Psoas muscle (tissue), 8 donors: ENCODE measurements around the gene DIPK1A. TPM values are rescaled to one million over a fixed set of nuclear protein-coding genes. Genes with fewer than 3 reads are reported as not detected.
A peak's percentile ranks its signal among the peaks of the same experiment; 100 is the strongest.

ENCODE experiments used
- ATAC-seq, 4 donors: fragments of 200-7000 bp; cut with Tn5 transposase; one replicate each; pipeline ENCODE4 v1.9.1; 2020; ENCODE audit warnings: moderate library complexity in 3 of 4, mild to moderate bottlenecking in 2 of 4
- DNase-seq, 2 donors: peaks; one replicate each; pipeline ENCODE4 v3.0.0-alpha.2; 2020
- H3K27ac ChIP-seq: fragments of 200-600 bp; one replicate; pipeline ENCODE4 v1.8.0; 2022
- H3K27me3 ChIP-seq, 3 donors: fragments of 200-600 bp in 1 of 3; one replicate each; pipeline versions ENCODE4 v1.6.1 to v1.8.0; 2013 to 2022; ENCODE audit warnings: low read length in 2 of 3, mild to moderate bottlenecking in 2 of 3, moderate library complexity in 1 of 3; ENCODE audit not compliant: insufficient read depth in 3 of 3
- H3K36me3 ChIP-seq, 2 donors: fragments of 200-600 bp in 1 of 2; one replicate each; pipeline versions ENCODE4 v1.6.1 to v1.8.0; 2013 to 2022; ENCODE audit warnings: low read depth in 1 of 2, mild to moderate bottlenecking in 1 of 2, moderate library complexity in 1 of 2; ENCODE audit not compliant: insufficient read depth in 1 of 2
- H3K4me1 ChIP-seq: fragments of 200-600 bp; one replicate; pipeline ENCODE4 v1.8.0; 2022
- H3K4me3 ChIP-seq: fragments of 200-600 bp; one replicate; pipeline ENCODE4 v1.8.0; 2022; ENCODE audit warnings: mild to moderate bottlenecking
- H3K9me3 ChIP-seq: fragments of 200-600 bp; one replicate; pipeline ENCODE4 v1.8.0; 2022
- CTCF ChIP-seq: fragments of 200-600 bp; IDR thresholded peaks from one replicate; pipeline ENCODE4 v1.8.0; 2022; ENCODE audit warnings: antibody characterized with exemption
- WGBS, 3 donors: extraction: QIAGEN DNeasy Blood & Tissue Kit; methylation state at CpG; one replicate each; pipeline versions ENCODE4 v1.1.6 to v1.1.7; 2013; 5-methylcytosine and 5-hydroxymethylcytosine counted together
- intact Hi-C, 2 donors: fragments of 100-400 bp; cut with DNase I; formaldehyde crosslinking; loops; one replicate each; pipeline versions ENCODE4 v1.11.0 to v1.14.2; 2022
- polyA plus RNA-seq, 3 donors: library from polyadenylated mRNA; stranded (reverse); fragments of 200-250 nt; gene quantifications; one replicate each; pipeline ENCODE4 v1.2.3, GENCODE V29; 2013
- total RNA-seq, 4 donors: library from RNA; stranded (reverse); fragmentation: NEBNext Ultra II Directional in 2 of 4; extraction: Animal tissue kit (Norgen Biotek cat#: 25700) in 2 of 4; gene quantifications; one replicate each; pipeline versions ENCODE4 v1.2.1 to v1.2.4, GENCODE V29; 2021 to 2023
- donor health status: healthy with polysubstance abuse.
- donor health status: DM: no; HTN: no; CAD: no; lungs with moderate emphysema.
- donor health status: Bipolar disorder and iron deficiency.
- donor health status: healthy.
- donor health status: DM: yes; HTN: yes; CAD: no.
- donor health status: DM: no; HTN: no; CAD: no.
- donor health status: DM: no; HTN: no; CAD: no.
- donor health status: DM: yes; HTN: yes; CAD: no.

Gene DIPK1A
- total and polyA plus RNA-seq, 7 donors = 2.2 to 7.9 (median 5.7) TPM

GRCh38 chr1:92843046-92843423 lies 118.2 kb downstream of the DIPK1A start:
- Histone ChIP-seq H3K4me3 (no peak overlapping the region), H3K9me3 (no peaks in the 10 kb centered on the region), H3K4me1 (peaks cover 17% of the 10 kb centered on the region), H3K27ac (no peak overlapping the region), H3K36me3 (peaks cover 13 to 66% of the 10 kb centered on the region in 2 donors), H3K27me3 (no peaks in the 10 kb centered on the region)
- WGBS, 3 donors = 39 to 46% (median 43%) methylated on average over 2 of the region's 2 CpGs
- ATAC-seq (no peak), DNase-seq (no peak)
- no peak for TF ChIP-seq CTCF
- intact Hi-C loops = no loop called here

DNA sequence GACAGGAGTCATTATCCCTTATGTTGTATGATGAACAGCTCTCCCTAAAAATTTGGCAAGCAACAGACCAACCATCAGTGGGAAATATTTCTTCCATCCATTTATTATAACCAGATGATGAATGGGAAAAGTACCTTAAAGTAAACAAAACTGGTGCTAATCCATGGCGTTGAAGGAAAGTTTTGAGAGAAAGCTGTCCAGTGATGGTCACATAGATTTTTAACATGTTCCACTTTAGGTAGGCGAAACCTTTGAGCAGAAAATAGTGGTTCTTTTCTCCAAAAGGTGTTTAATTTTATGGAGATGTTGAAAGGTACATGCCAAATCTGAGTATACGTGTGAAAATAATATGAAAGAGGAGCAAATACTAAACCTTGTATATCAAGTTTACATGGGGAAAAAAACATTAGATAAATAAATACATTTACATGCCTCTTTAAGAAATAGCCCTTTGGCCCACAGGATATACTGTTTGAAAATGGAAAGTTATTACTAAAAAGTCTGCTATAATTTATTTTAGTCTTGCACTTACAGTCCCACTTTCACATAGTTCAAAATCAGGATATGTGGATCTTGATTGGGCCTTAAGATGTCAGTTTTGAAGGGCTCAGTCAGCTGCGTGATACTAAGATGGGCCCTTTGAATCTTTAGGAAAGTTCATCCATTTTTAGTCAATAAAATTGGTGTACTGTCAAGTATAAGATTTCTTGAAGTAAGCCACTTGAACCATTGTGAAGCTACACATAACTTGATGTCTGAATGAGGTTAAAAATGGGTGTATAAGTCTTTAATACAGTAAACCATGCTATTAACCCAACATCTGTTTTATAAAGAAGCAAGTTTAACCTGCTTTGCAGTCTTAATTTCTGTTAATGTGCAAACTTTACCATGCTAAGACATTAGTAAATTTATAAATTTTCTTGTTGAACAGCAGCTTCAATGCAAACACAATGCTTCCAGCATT lies 118.9 kb downstream of the DIPK1A start:
- ATAC-seq = no peak
- no peak for TF ChIP-seq CTCF
- DNase-seq = no peak
- Histone ChIP-seq H3K4me3 (no peak overlapping the region), H3K27me3 (no peaks in the 10 kb centered on the region), H3K27ac (no peak overlapping the region), H3K36me3 (peaks cover 19 to 72% of the 10 kb centered on the region in 2 donors), H3K4me1 (peaks cover 22% of the 10 kb centered on the region), H3K9me3 (no peaks in the 10 kb centered on the region)
- intact Hi-C loops = no loop called here
- 85 to 90% (median 86%) methylated on average over 4 of the region's 4 CpGs for WGBS, 3 donors

- Histone ChIP-seq H3K9me3 (no peaks in the 10 kb centered on the region), H3K4me1 (peaks cover 27% of the 10 kb centered on the region), H3K4me3 (no peak overlapping the region), H3K27ac (no peak overlapping the region), H3K36me3 (peaks cover 26 to 90% of the 10 kb centered on the region in 2 donors), H3K27me3 (no peaks in the 10 kb centered on the region)
- no peak for TF ChIP-seq CTCF
- intact Hi-C loops = no loop called here
- ATAC-seq = no peak
- DNase-seq = no peak
- 60 to 77% (median 62%) methylated on average over 5 of the region's 5 CpGs for WGBS, 3 donors
Measured at GRCh38 chr1:92840600-92840999, 120.7 kb downstream of the DIPK1A start.

DNA sequence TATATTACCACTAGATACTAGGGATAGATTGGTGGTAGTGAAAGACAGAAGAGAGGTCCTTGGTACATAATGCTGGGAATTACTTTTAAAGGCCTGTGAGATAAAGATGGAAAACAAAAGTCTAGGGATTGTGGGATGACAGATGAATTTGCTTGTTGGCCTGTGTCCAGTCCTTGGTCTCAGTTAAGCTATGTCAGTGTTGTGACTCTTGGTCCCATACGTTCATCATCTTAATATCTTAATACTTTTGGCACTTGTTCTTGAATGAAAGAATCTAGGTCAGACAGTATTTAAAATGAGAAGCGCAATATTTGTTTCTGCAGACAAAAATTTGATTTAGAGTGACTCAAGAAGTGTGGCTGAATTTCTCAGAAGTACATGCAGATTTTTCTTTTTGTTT lies 121.8 kb downstream of the DIPK1A start:
- Histone ChIP-seq H3K9me3 (no peaks in the 10 kb centered on the region), H3K4me1 (peaks cover 37% of the 10 kb centered on the region), H3K27ac (no peak overlapping the region), H3K27me3 (no peaks in the 10 kb centered on the region), H3K4me3 (no peak overlapping the region), H3K36me3 (peaks cover 32 to 100% of the 10 kb centered on the region in 2 donors)
- WGBS, 3 donors = 50 to 56% (median 52%) methylated on average over 2 of the region's 2 CpGs
- no peak for TF ChIP-seq CTCF
- DNase-seq (no peak), ATAC-seq (peak in 2 of 4 donors; percentile 29 to 31)
- intact Hi-C loops = no loop called here
